K562 treated with DMSO at 1 percent for 4 hours (cell line): ENCODE data around the gene CDNF. TPM values are rescaled to one million over a fixed set of nuclear protein-coding genes. Genes with fewer than 3 reads are reported as not detected.

Source experiments
- total RNA-seq: library from RNA; unstranded; fragments of 300-600 nt; gene quantifications from 2 replicates; pipeline ENCODE4 v1.2.3, GENCODE V29; 2022; ENCODE audit not compliant: insufficient read depth

Gene CDNF
- 0.46 and 4.6 TPM in 2 replicates for total RNA-seq

DNA sequence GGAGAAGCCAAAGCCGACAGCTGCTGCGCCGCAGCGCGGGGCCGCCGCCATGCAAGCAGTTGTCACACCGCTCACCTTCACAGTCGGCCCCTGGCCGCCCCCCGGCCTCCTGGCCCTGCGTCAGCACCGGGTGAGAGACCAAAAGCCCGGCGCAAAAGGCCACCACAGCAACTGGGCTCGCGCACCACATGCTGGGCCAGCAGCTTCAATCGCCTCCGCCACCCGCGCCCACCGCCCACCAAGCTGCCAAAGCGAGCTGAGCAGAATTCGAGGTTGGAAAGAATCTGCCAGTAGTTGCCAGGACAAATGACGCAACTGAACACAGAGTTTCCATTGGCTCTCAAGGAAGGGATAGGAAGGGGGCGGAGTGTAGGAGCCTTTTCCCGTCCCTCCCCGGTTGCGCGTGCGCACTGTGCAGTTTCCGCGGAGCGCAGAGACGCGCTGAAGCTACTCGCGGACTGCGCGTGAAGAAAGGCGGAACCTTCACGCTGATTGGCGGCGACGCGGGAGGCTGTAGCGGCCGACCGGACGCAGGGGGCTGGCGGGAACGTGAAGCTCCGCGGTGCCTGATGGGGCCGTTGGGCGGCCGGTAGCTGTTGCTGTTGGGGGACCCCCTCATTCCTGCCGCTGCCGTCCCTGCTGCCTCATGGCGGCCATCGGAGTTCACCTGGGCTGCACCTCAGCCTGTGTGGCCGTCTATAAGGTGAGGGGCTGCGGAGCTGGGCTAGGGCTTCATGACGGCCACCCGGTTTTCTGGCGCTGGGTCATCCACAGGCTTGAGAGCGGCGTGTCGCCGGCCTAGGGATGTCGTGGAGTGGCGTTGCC lies at the start of gene CDNF, which contains the start of the genes HSPA14 and MSANTD7:
CDNF (minus strand) TSS at position 281 of the 825 bp plus-strand sequence; CDS start at position 190, 91 bp downstream.
HSPA14 (plus strand) TSS at position 550 of the 825 bp plus-strand sequence; CDS start at position 647, 97 bp downstream.
MSANTD7 (plus strand) TSS at position 550 of the 825 bp plus-strand sequence. CDS start 3,979 bp downstream, outside the sequence.

DNA sequence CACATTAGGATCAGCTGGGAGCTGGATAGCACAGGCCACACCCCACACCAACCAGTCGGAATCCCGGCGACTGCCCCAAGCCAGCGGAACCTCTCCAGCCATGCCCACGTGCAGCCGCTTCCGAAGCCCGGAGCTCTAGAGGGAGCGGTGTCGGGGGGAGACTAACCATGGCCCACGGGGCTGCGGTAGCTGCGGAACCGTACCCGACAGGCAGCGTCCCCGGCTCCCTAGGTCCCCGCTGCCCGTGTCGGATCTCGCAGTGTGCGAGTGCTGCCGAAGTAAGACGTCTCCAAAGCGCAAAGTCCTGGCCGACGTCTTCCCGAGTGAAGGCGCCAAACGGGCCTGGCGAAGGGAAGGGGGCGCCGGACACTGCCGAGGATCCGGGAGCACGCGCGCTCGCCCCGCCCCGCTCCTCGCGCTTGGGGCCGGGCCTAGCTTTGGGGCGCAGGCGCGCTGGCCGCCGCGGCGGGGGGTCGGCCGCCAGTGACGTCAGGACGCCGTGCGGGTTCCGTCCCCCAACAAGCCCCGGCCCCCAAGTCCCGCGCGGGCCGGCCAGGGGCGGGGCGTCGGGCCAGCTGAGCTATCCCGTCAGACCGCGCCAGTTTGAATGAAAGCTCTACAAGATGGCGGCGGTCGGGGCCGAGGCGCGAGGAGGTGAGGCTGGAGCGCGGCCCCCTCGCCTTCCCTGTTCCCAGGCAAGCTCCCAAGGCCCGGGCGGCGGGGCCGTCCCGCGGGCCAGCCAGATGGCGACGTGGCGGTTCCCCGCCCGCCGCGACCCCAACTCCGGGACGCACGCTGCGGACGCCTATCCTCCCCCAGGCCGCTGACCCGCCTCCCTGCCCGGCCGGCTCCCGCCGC lies 40.7 kb upstream of the CDNF start, which contains the start of gene SUV39H2:
SUV39H2 (plus strand) TSS at position 601 of the 858 bp plus-strand sequence; CDS start at position 624, 23 bp downstream.

DNA sequence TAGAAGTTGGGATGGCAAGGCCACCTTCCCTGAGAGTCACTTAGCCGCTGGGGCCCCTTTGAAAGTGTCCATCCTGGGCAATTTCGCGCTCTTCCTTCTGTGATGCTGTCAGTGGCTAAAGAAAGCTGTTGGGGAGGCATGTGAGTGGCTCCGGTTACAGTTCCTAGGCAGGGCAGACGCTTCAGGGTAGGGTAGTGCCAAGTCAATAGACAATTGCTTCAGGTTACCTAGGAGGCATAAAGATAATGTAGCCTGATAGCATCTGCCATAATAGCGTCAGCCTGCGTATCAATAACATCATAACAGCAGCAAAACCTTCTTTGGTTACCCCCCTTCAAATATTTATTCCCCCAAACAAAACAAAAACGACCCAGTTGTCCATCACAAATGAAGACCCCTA lies 63.0 kb downstream of the CDNF start, which contains the start of gene FAM107B:
FAM107B (minus strand) TSS at position 101 of the 400 bp plus-strand sequence. CDS start 234 bp downstream, outside the sequence.

Other genes with a start within 250 kb of the CDNF start
- gene FAM107B, start 63.1 kb downstream of the CDNF start, total RNA-seq = 6.1 and 8.8 TPM in 2 replicates
- gene HSPA14, start 269 bp upstream of the CDNF start, total RNA-seq = 17.4 and 21.0 TPM in 2 replicates
- gene MSANTD7, start 269 bp upstream of the CDNF start, total RNA-seq = 9.7 and 12.8 TPM in 2 replicates
- gene SUV39H2, start 40.8 kb upstream of the CDNF start, total RNA-seq = 9.4 and 15.0 TPM in 2 replicates
- 5.5 and 8.1 TPM in 2 replicates for gene DCLRE1C, start 116.1 kb upstream of the CDNF start, total RNA-seq
- not detected in 2 replicates for gene MEIG1, start 121.4 kb upstream of the CDNF start, total RNA-seq
- 1.5 TPM in 1 of 2 replicates, not detected in the other for gene OLAH, start 205.9 kb upstream of the CDNF start, total RNA-seq